GM12873 (cell line): Measurements from ENCODE around the gene AKAP6.

Source experiments
- TF ChIP-seq, protein P1 (sequence below): IDR thresholded peaks from 2 replicates; pipeline ENCODE4 v1.5.1; 2012; ENCODE audit warnings: low read depth, mild to moderate bottlenecking, moderate library complexity, low read length, control low read depth; ENCODE audit not compliant: insufficient read depth; ENCODE audit errors: missing control alignments

The AKAP6 gene

DNA sequence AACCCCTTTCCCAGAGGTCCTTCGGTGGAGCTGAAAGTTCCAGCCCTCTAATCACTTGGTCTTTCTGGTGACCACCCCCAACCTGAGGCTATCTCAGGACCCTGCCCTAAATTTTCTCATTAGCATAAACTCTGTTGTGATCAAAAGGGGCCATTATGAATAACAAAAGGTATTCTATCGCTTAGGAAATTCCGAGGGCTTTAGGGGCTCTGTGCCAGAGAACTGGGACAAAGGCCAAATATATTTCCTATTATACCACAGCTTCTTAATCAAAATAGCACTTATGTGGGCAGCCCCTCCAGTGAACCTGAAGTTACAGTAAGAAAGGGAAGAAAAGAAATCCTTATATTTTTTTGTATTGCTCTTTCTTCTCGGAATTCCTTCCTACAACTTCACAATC is 484.3 kb downstream of the AKAP6 start:
- TF ChIP-seq, protein P1, sequence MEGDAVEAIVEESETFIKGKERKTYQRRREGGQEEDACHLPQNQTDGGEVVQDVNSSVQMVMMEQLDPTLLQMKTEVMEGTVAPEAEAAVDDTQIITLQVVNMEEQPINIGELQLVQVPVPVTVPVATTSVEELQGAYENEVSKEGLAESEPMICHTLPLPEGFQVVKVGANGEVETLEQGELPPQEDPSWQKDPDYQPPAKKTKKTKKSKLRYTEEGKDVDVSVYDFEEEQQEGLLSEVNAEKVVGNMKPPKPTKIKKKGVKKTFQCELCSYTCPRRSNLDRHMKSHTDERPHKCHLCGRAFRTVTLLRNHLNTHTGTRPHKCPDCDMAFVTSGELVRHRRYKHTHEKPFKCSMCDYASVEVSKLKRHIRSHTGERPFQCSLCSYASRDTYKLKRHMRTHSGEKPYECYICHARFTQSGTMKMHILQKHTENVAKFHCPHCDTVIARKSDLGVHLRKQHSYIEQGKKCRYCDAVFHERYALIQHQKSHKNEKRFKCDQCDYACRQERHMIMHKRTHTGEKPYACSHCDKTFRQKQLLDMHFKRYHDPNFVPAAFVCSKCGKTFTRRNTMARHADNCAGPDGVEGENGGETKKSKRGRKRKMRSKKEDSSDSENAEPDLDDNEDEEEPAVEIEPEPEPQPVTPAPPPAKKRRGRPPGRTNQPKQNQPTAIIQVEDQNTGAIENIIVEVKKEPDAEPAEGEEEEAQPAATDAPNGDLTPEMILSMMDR: no peak

DNA sequence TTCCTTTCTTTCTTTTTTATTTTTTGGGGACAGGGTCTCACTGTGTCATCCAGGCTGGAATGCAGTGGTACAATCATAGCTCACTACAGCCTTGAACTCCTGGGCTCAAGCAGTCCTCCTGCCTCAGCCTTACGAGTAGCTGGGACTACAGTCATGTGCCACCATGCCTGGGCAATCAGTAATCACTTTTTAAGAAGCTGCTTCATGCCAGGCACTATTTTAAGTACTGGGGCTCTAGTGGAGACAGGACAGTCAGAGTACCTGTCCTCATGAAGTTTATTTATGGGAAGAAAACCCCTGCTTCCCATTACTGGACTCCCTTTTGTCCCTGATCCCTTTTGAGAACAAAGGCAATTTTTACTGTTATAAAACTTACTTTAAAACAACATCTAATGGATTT is 485.6 kb downstream of the AKAP6 start:
- TF ChIP-seq, protein P1: no peak

DNA sequence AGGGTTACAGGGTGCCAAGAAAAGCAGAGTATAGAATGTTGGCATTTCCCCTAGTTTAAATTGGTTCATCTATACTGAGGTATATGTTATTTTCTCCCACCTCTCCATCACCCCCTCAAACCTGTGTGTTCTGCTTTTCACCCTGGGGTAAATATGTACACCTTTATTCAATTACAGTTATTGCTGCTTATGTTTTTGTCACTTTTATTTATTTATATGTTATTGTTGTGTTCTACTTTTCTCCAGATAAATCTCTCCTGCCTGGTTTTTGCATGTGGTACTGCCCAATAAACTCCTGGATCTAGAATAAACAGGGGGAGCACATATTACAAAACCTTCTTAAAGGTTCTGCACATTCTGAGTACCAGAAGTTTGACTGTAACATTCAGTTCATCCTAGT is 487.5 kb downstream of the AKAP6 start:
- TF ChIP-seq, protein P1: no peak

DNA sequence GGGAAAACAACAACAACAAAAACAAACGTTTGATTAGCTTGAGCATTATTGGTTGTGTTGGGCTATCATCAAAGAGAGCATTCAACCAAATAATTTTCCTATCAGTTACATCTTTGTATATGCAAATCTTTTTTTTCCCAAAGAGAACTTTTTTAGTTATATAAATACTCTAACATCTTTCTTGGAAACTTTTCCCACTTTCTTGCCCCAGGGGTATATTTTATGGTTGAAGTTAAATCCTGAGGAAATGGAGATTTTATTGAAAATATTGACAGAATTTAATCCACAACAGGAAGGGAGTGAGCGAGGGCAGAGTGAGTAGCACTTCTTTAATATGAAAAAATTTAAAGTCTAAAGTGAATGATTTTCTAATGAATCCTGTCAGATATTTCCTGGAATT is 488.7 kb downstream of the AKAP6 start:
- TF ChIP-seq, protein P1: no peak

DNA sequence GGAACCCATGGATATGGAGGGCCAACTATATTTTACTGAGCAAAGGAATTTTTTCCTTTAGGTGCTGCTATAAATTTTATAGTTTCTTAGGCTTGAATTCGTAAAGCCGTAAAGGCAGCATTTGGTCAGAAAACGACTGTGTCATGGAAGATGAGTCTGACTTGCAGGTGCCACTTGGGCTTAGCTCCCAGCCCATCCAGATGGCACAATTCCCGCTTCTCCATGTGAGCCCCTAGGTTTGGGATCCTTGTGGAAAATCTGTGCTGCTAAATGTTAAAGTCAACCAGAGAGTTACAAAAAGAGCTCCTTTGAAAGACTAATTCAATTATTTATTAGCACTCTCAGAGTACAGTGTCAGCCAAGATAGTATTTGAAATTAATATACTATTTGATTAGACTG is 489.5 kb downstream of the AKAP6 start:
- TF ChIP-seq, protein P1: no peak

DNA sequence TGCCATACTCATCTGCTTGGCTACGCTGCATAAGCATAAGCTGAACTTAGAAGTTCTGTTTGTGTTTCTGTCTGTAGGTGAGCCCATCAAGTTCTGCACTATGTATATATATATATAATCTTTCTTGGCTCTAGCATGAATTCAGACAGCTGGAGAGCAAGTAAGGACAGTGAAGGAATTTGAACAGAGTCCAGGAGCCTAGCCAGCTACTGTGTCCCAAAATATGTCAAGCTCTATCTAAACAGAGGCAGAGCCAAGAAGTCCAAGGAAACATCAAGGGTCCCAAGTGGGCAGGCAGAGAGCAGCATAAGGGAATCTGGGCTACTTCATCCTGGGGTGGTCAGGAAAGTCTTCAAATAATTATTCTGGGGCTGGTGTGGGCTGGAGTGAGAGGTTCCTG is 491.1 kb downstream of the AKAP6 start:
- TF ChIP-seq, protein P1: no peak

DNA sequence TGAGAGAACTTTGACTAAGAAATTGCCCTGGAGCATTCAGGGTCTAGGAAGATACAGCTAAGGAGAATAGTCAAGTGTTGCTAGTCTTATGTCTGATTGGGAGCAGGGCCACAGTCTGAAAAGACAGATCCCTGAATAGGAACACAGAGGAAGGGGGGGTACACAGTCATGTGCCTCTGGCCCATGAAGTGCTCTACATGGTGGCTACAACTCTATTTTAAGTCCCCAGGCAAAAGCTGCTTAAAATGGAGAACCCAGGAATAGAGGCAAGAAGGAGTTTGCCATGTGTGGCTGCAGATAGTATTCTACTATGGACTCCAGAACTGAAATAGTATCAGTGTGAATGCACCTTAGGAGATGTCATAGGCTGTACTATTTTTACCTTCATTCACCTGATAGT is 491.6 kb downstream of the AKAP6 start:
- TF ChIP-seq, protein P1: no peak

DNA sequence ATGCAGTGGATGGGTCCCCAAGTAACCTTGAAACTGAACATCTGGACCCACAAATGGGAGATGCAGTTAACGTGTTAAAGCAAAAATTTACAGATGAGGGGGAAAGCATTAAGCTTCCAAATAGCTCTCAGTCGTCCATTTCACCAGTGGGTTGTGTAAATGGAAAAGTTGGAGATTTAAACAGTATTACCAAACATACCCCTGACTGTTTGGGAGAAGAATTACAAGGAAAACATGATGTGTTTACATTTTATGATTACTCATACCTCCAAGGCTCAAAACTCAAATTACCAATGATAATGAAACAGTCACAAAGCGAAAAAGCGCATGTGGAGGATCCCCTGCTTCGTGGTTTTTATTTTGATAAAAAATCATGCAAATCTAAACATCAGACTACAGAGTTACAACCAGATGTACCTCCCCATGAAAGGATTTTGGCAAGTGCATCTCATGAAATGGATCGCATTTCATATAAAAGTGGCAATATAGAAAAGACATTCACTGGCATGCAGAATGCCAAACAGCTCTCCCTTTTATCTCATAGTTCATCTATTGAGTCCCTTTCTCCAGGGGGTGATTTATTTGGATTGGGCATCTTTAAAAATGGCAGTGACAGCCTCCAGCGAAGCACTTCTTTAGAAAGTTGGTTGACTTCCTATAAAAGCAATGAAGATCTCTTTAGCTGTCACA is 493.0 kb downstream of the AKAP6 start:
- TF ChIP-seq, protein P1: no peak
